HEK293T (cell line): ENCODE results near the gene MCCD1.

Experiments used
- CTCF ChIA-PET: fragments of 350-600 bp; formaldehyde crosslinking; extraction: SDS; loops from one replicate; lab custom pipeline; 2021; ENCODE audit warnings: antibody characterized with exemption, inconsistent platforms; lab: Yijun Ruan, JAX
- POLR2A ChIA-PET: fragments of 350-600 bp; formaldehyde crosslinking; extraction: SDS; loops from one replicate; lab custom pipeline; 2020; ENCODE audit warnings: antibody characterized with exemption, inconsistent platforms; lab: Yijun Ruan, JAX
- DNase-seq: peaks from one replicate; pipeline ENCODE4 v3.0.0; 2012; ENCODE audit warnings: mixed read lengths; ENCODE audit errors: extremely low spot score
- ARNT ChIP-seq: fragments of 450-650 bp; IDR thresholded peaks from 2 replicates; pipeline ENCODE4 v1.6.1; 2017; ENCODE audit warnings: mild to moderate bottlenecking
- BHLHE40 ChIP-seq: fragments of 450-650 bp; IDR thresholded peaks from 2 replicates; pipeline ENCODE4 v1.6.1; 2016; ENCODE audit warnings: mild to moderate bottlenecking, moderate library complexity, borderline replicate concordance
- CTBP1 ChIP-seq: fragments of 450-650 bp; IDR thresholded peaks from 2 replicates; pipeline ENCODE4 v1.6.1; 2016; ENCODE audit warnings: borderline replicate concordance
- ELF4 ChIP-seq: fragments of 450-650 bp; IDR thresholded peaks from 2 replicates; pipeline ENCODE4 v1.6.1; 2017; ENCODE audit warnings: antibody characterized with exemption
- FOXA1 ChIP-seq: fragments of 450-650 bp; IDR thresholded peaks from 2 replicates; pipeline ENCODE4 v1.6.1; 2016; ENCODE audit warnings: mild to moderate bottlenecking
- FOXK2 ChIP-seq: fragments of 450-650 bp; IDR thresholded peaks from 2 replicates; pipeline ENCODE4 v1.6.1; 2016; ENCODE audit warnings: mild to moderate bottlenecking
- FOXM1 ChIP-seq: fragments of 450-650 bp; IDR thresholded peaks from 2 replicates; pipeline ENCODE4 v1.6.1; 2017; ENCODE audit warnings: mild to moderate bottlenecking, borderline replicate concordance
- HDGF ChIP-seq: fragments of 450-650 bp; IDR thresholded peaks from 2 replicates; pipeline ENCODE4 v1.6.1; 2017; ENCODE audit warnings: antibody characterized with exemption, borderline replicate concordance
- L3MBTL2 ChIP-seq: fragments of 450-650 bp; conservative IDR thresholded peaks from 2 replicates; pipeline ENCODE4 v1.6.1; 2016; ENCODE audit warnings: mild to moderate bottlenecking
- LEF1 ChIP-seq: fragments of 450-650 bp; IDR thresholded peaks from 2 replicates; pipeline ENCODE4 v1.6.1; 2017; ENCODE audit warnings: mild to moderate bottlenecking, borderline replicate concordance
- NFRKB ChIP-seq: fragments of 450-650 bp; IDR thresholded peaks from 2 replicates; pipeline ENCODE4 v1.6.1; 2016; ENCODE audit warnings: mild to moderate bottlenecking, moderate library complexity
- PKNOX1 ChIP-seq: fragments of 450-650 bp; IDR thresholded peaks from 2 replicates; pipeline ENCODE4 v1.6.1; 2016
- SP1 ChIP-seq: fragments of 450-650 bp; IDR thresholded peaks from 2 replicates; pipeline ENCODE4 v1.6.1; 2017
- SUZ12 ChIP-seq: fragments of 450-650 bp; IDR thresholded peaks from 2 replicates; pipeline ENCODE4 v1.6.1; 2016; ENCODE audit warnings: mild to moderate bottlenecking
- TARDBP ChIP-seq: fragments of 450-650 bp; IDR thresholded peaks from 2 replicates; pipeline ENCODE4 v1.6.1; 2016
- ZNF384 ChIP-seq: fragments of 450-650 bp; IDR thresholded peaks from 2 replicates; pipeline ENCODE4 v1.6.1; 2016

The MCCD1 gene

DNA sequence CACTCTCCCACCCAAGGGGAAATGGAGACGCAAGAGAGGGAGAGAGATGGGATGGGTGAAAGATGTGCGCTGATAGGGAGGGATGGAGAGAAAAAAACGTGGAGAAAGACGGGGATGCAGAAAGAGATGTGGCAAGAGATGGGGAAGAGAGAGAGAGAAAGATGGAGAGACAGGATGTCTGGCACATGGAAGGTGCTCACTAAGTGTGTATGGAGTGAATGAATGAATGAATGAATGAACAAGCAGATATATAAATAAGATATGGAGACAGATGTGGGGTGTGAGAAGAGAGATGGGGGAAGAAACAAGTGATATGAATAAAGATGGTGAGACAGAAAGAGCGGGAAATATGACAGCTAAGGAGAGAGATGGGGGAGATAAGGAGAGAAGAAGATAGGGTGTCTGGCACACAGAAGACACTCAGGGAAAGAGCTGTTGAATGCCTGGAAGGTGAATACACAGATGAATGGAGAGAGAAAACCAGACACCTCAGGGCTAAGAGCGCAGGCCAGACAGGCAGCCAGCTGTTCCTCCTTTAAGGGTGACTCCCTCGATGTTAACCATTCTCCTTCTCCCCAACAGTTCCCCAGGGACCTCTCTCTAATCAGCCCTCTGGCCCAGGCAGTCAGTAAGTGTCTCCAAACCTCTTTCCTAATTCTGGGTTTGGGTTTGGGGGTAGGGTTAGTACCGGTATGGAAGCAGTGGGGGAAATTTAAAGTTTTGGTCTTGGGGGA is 47.4 kb downstream of the MCCD1 start:
- no peak for DNase-seq
- CTCF ChIA-PET = interaction anchor here (0.6 to 13.5 kb wide), 4 partner anchors 11 to 1165 kb away, joined by 3 to 149 read pairs (median 7); partner anchors contain the start of genes LST1 and NCR3
- no peak for TF ChIP-seq ELF4
- TF ChIP-seq CTBP1 = no peak
- no peak for TF ChIP-seq PKNOX1
- TF ChIP-seq SUZ12 = no peak
- TF ChIP-seq FOXA1 = no peak
- TF ChIP-seq LEF1 = no peak
- no peak; the same call in 1 of the 2 replicates for TF ChIP-seq L3MBTL2
- POLR2A ChIA-PET = interaction anchor here (0.6 to 3.2 kb wide), 4 partner anchors 9 to 34 kb away, joined by 3 to 13 read pairs (median 3); partner anchors contain the start of genes DDX39B and NFKBIL1

- ChIA-PET POLR2A (interaction anchor here (0.6 to 1.0 kb wide), 2 partner anchors 8 to 30 kb away, joined by 3 read pairs; partner anchors contain the start of gene NFKBIL1), CTCF (interaction anchor here (0.5 to 13.5 kb wide), 5 partner anchors 9 to 1166 kb away, joined by 3 to 149 read pairs (median 4); partner anchors contain the start of genes LST1 and NCR3)
- no peak for TF ChIP-seq L3MBTL2
- TF ChIP-seq LEF1 = no peak
- no peak for TF ChIP-seq TARDBP
- no peak for TF ChIP-seq FOXA1
- TF ChIP-seq ARNT = no peak
- TF ChIP-seq BHLHE40 = no peak
- no peak for TF ChIP-seq FOXM1
- no peak for DNase-seq
These were observed 48.3 kb downstream of the MCCD1 start for GRCh38 chr6:31576897-31577578.

- no peak for DNase-seq
- TF ChIP-seq ARNT (no peak), CTBP1 (no peak), ZNF384 (no peak), L3MBTL2 (no peak), SP1 (no peak), FOXA1 (no peak), SUZ12 (no peak)
- ChIA-PET POLR2A (interaction anchor here (0.8 to 1.3 kb wide), 3 partner anchors 11 to 30 kb away, joined by 3 read pairs; partner anchors contain the start of gene NFKBIL1), CTCF (interaction anchor here (1.3 to 13.5 kb wide), 2 partner anchors 9 to 19 kb away, joined by 4 to 149 read pairs; partner anchors contain the start of genes LST1 and NCR3)
These were observed 48.8 kb downstream of the MCCD1 start for GRCh38 chr6:31577579-31577966.

GRCh38 chr6:31578184-31579118 is 49.7 kb downstream of the MCCD1 start:
- POLR2A ChIA-PET = interaction anchor here (0.8 to 1.3 kb wide), 3 partner anchors 12 to 31 kb away, joined by 3 read pairs; partner anchors contain the start of gene NFKBIL1
- TF ChIP-seq ARNT (no peak), CTBP1 (no peak), PKNOX1 (no peak), TARDBP (no peak), ZNF384 (no peak), FOXM1 (no peak), LEF1 (no peak), SP1 (no peak), HDGF (no peak), NFRKB (no peak), L3MBTL2 (no peak), SUZ12 (no peak), ELF4 (no peak), FOXK2 (no peak), FOXA1 (no peak), BHLHE40 (no peak)
- DNase-seq = no peak

DNA sequence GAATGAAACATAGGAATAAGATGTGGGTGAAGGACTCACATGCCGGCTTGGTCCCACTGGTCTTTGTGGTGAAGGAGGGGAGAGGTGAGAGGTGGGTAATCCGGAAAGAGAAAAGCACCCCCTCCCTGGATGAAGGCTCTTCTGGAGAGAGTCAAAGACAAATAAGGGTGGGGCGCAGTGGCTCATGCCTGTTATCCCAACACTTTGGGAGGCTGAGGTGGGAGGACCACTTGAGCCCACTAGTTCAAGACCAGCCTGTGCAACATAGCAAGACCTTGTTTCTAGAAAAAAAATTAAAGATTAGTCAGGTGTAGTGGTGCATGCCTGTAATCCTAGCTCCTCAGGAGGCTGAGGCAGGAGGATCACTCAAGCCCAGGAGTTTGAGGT is 50.4 kb downstream of the MCCD1 start:
- CTCF ChIA-PET = interaction anchor here (13.5 kb wide), 1 partner anchor 17 kb away, joined by 149 read pairs; the partner anchor contains the start of gene NCR3
- POLR2A ChIA-PET = no interaction called here
- no peak for DNase-seq
- TF ChIP-seq NFRKB (no peak), PKNOX1 (no peak), FOXK2 (no peak), SP1 (no peak), ELF4 (no peak), CTBP1 (no peak), TARDBP (no peak), HDGF (no peak), ARNT (no peak), FOXM1 (no peak), L3MBTL2 (no peak), ZNF384 (no peak), LEF1 (no peak), FOXA1 (no peak)

More at GRCh38 chr6:31578184-31579118, 49.7 kb downstream of the MCCD1 start:
- CTCF ChIA-PET = interaction anchor here (1.3 to 13.5 kb wide), 2 partner anchors 8 to 18 kb away, joined by 4 to 149 read pairs; partner anchors contain the start of genes LST1 and NCR3
